Measurements from ENCODE around the gene TMBIM4. TPM values are rescaled to one million over a fixed set of nuclear protein-coding genes. Genes with fewer than 3 reads are reported as not detected.
A peak's percentile ranks its signal among the peaks of the same experiment; 100 is the strongest.

TMBIM4 gene
- total RNA-seq, 2 donors from 2014 or later = 114 to 161 TPM

DNA sequence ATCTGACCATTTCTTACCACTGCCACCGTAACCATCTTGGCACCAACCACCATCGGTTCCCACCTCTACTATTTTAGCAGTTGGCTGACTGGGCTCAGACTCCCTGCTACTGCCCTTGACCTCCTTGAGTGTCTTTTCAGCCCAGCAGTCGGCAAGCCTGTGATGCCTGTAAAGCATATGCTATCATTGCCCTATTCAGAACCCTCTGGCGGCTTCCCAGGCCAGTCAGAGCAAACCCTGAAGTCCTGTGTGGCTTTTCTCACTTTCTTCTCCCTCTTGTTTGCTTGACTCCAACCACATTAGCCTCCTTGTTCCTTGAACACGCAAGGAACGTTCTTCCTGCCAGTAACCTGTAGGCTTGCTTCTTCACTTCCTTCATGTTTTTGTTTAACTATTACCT, 25.4 kb upstream of the TMBIM4 start:
- DNase-seq (ENCODE audit: low spot score) (no peak), ATAC-seq (ENCODE audit: insufficient number of reproducible peaks, low FRiP score, low read depth) (no peak)
- H3K4me1 ChIP-seq (ENCODE audit: control insufficient read depth in 1 of 2, low read depth in 2 of 2) = peaks cover 26 to 36% of the 10 kb centered on the region in 2 donors
- no peaks in the 10 kb centered on the region for H3K9me3 ChIP-seq
- no peaks in the 10 kb centered on the region for H3K36me3 ChIP-seq
- H3K4me3 ChIP-seq = no peak overlapping the region
- no peaks in the 10 kb centered on the region for H3K27me3 ChIP-seq (replicated peaks; ENCODE audit: insufficient read depth)
- TF ChIP-seq, protein P1, sequence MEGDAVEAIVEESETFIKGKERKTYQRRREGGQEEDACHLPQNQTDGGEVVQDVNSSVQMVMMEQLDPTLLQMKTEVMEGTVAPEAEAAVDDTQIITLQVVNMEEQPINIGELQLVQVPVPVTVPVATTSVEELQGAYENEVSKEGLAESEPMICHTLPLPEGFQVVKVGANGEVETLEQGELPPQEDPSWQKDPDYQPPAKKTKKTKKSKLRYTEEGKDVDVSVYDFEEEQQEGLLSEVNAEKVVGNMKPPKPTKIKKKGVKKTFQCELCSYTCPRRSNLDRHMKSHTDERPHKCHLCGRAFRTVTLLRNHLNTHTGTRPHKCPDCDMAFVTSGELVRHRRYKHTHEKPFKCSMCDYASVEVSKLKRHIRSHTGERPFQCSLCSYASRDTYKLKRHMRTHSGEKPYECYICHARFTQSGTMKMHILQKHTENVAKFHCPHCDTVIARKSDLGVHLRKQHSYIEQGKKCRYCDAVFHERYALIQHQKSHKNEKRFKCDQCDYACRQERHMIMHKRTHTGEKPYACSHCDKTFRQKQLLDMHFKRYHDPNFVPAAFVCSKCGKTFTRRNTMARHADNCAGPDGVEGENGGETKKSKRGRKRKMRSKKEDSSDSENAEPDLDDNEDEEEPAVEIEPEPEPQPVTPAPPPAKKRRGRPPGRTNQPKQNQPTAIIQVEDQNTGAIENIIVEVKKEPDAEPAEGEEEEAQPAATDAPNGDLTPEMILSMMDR (IDR thresholded peaks at IDR 0.05) = no peak
- H3K27ac ChIP-seq = no peak overlapping the region

DNA sequence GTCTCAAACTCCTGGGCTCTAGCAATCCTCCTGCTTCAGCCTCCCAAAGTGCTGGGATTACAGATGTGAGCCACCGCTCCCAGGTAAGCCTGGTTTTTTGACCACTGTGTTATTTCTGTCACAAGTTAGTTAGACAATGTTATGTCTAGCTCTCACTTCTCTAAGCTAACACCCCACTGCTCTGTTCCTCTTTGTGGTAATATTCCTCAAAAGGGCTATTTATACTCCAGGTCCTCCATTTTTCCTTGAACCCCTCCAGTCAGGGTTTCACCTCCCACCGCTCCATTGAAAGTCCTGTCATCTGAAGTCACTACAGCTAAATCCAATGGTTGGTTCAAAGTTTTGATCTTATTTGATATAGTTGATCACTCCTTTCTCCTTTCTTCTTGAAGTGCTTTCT, 24.3 kb upstream of the TMBIM4 start:
- no peak overlapping the region for H3K4me3 ChIP-seq
- no peak for ATAC-seq (ENCODE audit: insufficient number of reproducible peaks, low FRiP score, low read depth)
- H3K27me3 ChIP-seq (replicated peaks; ENCODE audit: insufficient read depth) = no peaks in the 10 kb centered on the region
- TF ChIP-seq, protein P1 (IDR thresholded peaks at IDR 0.05) = no peak
- H3K9me3 ChIP-seq = no peaks in the 10 kb centered on the region
- H3K36me3 ChIP-seq = no peaks in the 10 kb centered on the region
- DNase-seq (ENCODE audit: low spot score) = no peak
- H3K4me1 ChIP-seq (ENCODE audit: control insufficient read depth in 1 of 2, low read depth in 2 of 2) = peaks cover 23 to 33% of the 10 kb centered on the region in 2 donors
- no peak overlapping the region for H3K27ac ChIP-seq

DNA sequence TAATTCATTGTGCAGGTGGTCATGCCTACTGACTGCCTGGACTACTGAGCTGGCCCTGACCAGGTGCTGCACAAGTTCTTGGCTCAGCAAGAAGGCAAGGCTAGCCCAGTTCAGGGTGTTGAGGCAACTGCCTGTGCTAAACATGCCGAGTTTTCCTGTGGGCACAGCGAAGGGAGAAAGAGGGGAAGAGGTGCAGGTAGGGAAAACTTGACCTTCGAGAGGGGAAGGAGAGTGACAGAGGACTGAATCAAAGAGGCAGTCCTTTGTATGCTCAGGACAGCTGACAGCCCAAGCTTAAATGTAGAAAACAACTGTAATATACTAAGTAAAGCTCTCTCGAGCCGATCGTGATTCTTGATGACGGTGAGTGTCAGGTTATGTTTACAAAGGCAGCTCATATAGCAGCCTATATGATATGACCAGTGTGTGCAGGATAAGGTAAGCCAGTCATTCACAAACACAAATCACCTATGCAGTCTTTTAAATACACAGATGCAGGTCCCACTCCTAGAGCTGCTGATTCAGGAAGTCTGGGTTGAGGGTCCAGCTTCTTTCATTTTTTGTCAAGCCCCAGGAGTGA, 21.8 kb upstream of the TMBIM4 start:
- no peak for ATAC-seq (ENCODE audit: insufficient number of reproducible peaks, low FRiP score, low read depth)
- no peak overlapping the region for H3K27ac ChIP-seq
- H3K4me3 ChIP-seq = peak overlapping the region; percentile 20
- no peaks in the 10 kb centered on the region for H3K27me3 ChIP-seq (replicated peaks; ENCODE audit: insufficient read depth)
- peaks cover 4 to 10% of the 10 kb centered on the region in 2 donors for H3K4me1 ChIP-seq (ENCODE audit: control insufficient read depth in 1 of 2, low read depth in 2 of 2)
- DNase-seq (ENCODE audit: low spot score) = no peak
- no peaks in the 10 kb centered on the region for H3K9me3 ChIP-seq
- TF ChIP-seq, protein P1 (IDR thresholded peaks at IDR 0.05) = no peak
- H3K36me3 ChIP-seq = no peaks in the 10 kb centered on the region

DNA sequence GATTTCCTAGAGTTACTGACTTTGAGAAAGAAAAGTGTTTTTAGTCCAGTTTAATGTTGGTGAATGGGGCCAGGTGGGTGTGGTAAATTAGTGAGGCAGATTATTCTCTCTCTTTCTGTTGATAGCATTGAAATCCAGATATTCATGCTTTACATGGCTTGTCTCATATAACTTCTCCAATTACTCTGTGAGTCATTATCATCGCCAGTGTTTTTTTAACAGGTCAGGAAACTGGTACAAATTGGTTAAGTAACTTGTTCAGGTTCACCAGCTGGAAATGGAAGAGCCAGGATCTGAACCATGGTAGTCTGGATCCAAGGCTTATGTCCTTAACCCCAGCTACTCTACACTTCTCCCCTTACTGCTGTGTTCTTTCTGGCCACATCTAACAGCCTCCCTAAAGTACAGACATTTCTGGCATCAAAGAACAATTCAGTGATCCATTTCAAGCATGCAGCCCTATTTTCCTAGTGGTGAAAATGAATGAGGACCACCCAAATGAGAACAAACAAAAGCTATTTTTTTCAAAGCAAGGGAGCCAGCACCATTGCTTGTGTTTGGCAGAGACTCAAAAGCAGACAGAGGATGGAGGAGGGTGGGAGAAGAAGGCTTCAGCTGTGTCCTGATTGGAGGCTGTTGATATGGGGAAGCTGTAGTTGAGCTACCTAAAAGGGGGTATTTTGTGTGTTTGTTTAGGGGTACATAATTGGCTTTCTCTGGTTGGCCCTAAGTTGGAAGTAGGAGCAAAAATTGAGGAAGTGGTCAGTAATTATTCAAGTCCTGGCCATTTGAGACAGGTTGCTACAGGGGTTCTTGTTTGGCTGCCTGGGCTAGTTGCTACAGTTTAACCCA, 20.9 kb upstream of the TMBIM4 start:
- H3K4me3 ChIP-seq = peak overlapping the region; percentile 73
- H3K9me3 ChIP-seq = no peaks in the 10 kb centered on the region
- peak overlapping the region in 1 of 2 donors; percentile 76 for H3K27ac ChIP-seq
- no peaks in the 10 kb centered on the region for H3K27me3 ChIP-seq (replicated peaks; ENCODE audit: insufficient read depth)
- H3K36me3 ChIP-seq = no peaks in the 10 kb centered on the region
- DNase-seq (ENCODE audit: low spot score) (no peak), ATAC-seq (ENCODE audit: insufficient number of reproducible peaks, low FRiP score, low read depth) (no peak)
- TF ChIP-seq, protein P1 (IDR thresholded peaks at IDR 0.05) = no peak
- peaks cover 0 to 9% of the 10 kb centered on the region in 2 donors for H3K4me1 ChIP-seq (ENCODE audit: control insufficient read depth in 1 of 2, low read depth in 2 of 2)

DNA sequence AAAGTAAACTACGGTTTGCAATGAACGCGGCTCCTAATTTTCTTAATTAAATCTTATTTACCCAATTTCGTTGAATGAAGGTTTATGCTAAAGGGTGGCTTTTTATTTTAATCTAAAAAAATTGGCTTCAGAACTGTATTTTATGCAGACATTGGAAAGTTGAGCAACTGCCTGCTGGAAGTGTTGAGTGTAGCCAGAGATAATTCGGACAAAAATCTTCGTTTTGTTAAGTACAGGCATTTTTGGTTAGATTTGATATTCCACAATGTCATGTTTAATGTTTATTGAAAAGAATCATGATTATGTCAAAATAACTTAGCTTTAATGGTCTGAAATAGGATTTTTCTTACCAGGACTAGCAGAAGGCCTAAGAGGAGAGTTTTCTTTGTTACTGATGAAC, 20.1 kb upstream of the TMBIM4 start:
- Histone ChIP-seq H3K27me3 (replicated peaks; ENCODE audit: insufficient read depth) (no peaks in the 10 kb centered on the region), H3K4me1 (ENCODE audit: control insufficient read depth in 1 of 2, low read depth in 2 of 2) (peaks cover 0 to 9% of the 10 kb centered on the region in 2 donors), H3K27ac (peak overlapping the region; percentile 76 to 80), H3K36me3 (no peaks in the 10 kb centered on the region), H3K4me3 (peak overlapping the region; percentile 73), H3K9me3 (no peaks in the 10 kb centered on the region)
- DNase-seq (ENCODE audit: low spot score) = no peak
- TF ChIP-seq, protein P1 (IDR thresholded peaks at IDR 0.05) = no peak
- no peak for ATAC-seq (ENCODE audit: insufficient number of reproducible peaks, low FRiP score, low read depth)
